ENCODE data around the gene TBCK.

TBCK gene

DNA sequence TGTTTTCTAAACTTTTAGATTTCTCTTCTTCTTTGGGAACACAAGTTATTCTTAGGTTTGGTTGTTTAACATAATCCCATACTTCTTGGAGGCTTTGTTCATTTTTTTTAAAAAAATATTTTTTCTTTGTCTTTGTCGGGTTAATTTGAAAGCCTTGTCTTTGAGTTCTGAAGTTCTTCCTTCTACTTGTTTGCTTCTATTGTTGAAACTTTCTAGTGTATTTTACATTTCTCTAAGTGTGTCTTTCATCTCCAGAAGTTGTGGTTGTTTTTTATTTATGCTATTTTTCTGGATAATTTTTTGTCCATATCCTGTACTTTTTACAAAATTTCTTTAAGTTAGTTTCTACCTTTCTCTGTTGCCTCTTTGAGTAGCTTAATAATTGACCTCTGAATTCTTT, 304.6 kb downstream of the TBCK start:
- no peak for TF ChIP-seq TCF12 (IDR thresholded peaks at IDR 0.05; ENCODE audit: low read depth)
- no peak for TF ChIP-seq EP300 (IDR thresholded peaks at IDR 0.05; ENCODE audit: borderline replicate concordance)
- no peak for TF ChIP-seq ZBTB7A (IDR thresholded peaks at IDR 0.05; ENCODE audit: low read depth)
- TF ChIP-seq FOXM1 (IDR thresholded peaks at IDR 0.05; ENCODE audit: borderline replicate concordance, low read depth): no peak
- no peak for TF ChIP-seq TEAD4 (IDR thresholded peaks at IDR 0.05)
- TF ChIP-seq, protein P1, sequence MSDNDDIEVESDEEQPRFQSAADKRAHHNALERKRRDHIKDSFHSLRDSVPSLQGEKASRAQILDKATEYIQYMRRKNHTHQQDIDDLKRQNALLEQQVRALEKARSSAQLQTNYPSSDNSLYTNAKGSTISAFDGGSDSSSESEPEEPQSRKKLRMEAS (IDR thresholded peaks at IDR 0.05): no peak
- TF ChIP-seq CREB1 (IDR thresholded peaks at IDR 0.05; ENCODE audit: low read depth): no peak
- no peak for TF ChIP-seq TAF1 (IDR thresholded peaks at IDR 0.05; ENCODE audit: low read depth)
- TF ChIP-seq YY1 (IDR thresholded peaks at IDR 0.05; ENCODE audit: low read depth): no peak
- no peak for TF ChIP-seq NFIC (IDR thresholded peaks at IDR 0.05)
- TF ChIP-seq RAD21 (IDR thresholded peaks at IDR 0.05; ENCODE audit: low read depth): no peak
- TF ChIP-seq, protein P2, sequence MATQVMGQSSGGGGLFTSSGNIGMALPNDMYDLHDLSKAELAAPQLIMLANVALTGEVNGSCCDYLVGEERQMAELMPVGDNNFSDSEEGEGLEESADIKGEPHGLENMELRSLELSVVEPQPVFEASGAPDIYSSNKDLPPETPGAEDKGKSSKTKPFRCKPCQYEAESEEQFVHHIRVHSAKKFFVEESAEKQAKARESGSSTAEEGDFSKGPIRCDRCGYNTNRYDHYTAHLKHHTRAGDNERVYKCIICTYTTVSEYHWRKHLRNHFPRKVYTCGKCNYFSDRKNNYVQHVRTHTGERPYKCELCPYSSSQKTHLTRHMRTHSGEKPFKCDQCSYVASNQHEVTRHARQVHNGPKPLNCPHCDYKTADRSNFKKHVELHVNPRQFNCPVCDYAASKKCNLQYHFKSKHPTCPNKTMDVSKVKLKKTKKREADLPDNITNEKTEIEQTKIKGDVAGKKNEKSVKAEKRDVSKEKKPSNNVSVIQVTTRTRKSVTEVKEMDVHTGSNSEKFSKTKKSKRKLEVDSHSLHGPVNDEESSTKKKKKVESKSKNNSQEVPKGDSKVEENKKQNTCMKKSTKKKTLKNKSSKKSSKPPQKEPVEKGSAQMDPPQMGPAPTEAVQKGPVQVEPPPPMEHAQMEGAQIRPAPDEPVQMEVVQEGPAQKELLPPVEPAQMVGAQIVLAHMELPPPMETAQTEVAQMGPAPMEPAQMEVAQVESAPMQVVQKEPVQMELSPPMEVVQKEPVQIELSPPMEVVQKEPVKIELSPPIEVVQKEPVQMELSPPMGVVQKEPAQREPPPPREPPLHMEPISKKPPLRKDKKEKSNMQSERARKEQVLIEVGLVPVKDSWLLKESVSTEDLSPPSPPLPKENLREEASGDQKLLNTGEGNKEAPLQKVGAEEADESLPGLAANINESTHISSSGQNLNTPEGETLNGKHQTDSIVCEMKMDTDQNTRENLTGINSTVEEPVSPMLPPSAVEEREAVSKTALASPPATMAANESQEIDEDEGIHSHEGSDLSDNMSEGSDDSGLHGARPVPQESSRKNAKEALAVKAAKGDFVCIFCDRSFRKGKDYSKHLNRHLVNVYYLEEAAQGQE (IDR thresholded peaks at IDR 0.05; ENCODE audit: low read depth): no peak
- TF ChIP-seq, protein P3, sequence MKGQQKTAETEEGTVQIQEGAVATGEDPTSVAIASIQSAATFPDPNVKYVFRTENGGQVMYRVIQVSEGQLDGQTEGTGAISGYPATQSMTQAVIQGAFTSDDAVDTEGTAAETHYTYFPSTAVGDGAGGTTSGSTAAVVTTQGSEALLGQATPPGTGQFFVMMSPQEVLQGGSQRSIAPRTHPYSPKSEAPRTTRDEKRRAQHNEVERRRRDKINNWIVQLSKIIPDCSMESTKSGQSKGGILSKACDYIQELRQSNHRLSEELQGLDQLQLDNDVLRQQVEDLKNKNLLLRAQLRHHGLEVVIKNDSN (IDR thresholded peaks at IDR 0.05): no peak
- TF ChIP-seq CEBPB (IDR thresholded peaks at IDR 0.05): no peak
- TF ChIP-seq EGR1 (IDR thresholded peaks at IDR 0.05): no peak

DNA sequence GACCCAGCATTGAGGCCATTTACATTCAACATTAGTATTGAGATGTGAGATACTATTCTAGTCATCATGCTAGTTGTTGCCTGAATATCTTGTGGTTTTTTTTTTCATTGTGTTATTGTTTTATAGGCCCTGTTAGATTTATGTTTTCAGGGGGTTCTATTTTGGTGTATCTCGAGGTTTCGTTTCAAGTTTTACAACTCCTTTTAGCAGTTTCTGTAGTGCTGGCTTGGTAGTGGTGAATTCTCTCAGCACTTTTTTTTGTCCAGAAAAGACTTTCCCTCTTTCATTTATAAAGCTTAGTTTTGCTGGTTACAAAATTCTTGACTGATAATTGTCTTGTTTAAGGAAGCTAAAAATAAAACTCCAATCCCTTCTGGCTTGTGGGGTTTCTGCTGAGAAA, 305.2 kb downstream of the TBCK start:
- TF ChIP-seq TCF12 (IDR thresholded peaks at IDR 0.05; ENCODE audit: low read depth): no peak
- TF ChIP-seq FOXM1 (IDR thresholded peaks at IDR 0.05; ENCODE audit: borderline replicate concordance, low read depth): no peak
- TF ChIP-seq NFIC (IDR thresholded peaks at IDR 0.05): no peak
- TF ChIP-seq EGR1 (IDR thresholded peaks at IDR 0.05): no peak
- no peak for TF ChIP-seq RAD21 (IDR thresholded peaks at IDR 0.05; ENCODE audit: low read depth)
- no peak for TF ChIP-seq CEBPB (IDR thresholded peaks at IDR 0.05)
- TF ChIP-seq ZBTB7A (IDR thresholded peaks at IDR 0.05; ENCODE audit: low read depth): no peak
- TF ChIP-seq, protein P1 (IDR thresholded peaks at IDR 0.05): no peak
- TF ChIP-seq, protein P3 (IDR thresholded peaks at IDR 0.05): no peak
- TF ChIP-seq CREB1 (IDR thresholded peaks at IDR 0.05; ENCODE audit: low read depth): no peak

DNA sequence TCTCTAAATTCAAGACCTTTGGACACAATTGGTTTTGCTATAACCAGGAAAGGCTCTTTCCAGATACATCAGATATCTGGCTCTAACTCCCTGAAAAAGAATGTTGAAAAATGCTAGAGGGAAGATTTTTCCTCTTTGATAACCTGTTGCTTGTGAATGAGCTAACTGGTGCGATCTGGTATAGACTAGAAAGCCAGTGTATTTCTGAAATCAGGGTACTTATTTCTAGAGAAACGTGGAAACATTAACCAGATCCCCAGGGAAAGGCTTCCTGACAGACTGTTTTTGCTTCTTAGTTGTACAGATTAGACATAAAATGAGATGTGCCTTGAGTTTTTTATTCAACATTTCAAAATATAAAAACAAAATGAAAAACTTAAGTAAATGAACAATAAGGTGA, 313.0 kb downstream of the TBCK start:
- TF ChIP-seq, protein P2 (IDR thresholded peaks at IDR 0.05; ENCODE audit: low read depth): no peak
- TF ChIP-seq EP300 (IDR thresholded peaks at IDR 0.05; ENCODE audit: borderline replicate concordance) (no peak), ZBTB7A (IDR thresholded peaks at IDR 0.05; ENCODE audit: low read depth) (no peak), TEAD4 (IDR thresholded peaks at IDR 0.05) (no peak), CREB1 (IDR thresholded peaks at IDR 0.05; ENCODE audit: low read depth) (no peak), TAF1 (IDR thresholded peaks at IDR 0.05; ENCODE audit: low read depth) (no peak), NFIC (IDR thresholded peaks at IDR 0.05) (no peak), RAD21 (IDR thresholded peaks at IDR 0.05; ENCODE audit: low read depth) (no peak), TCF12 (IDR thresholded peaks at IDR 0.05; ENCODE audit: low read depth) (no peak), YY1 (IDR thresholded peaks at IDR 0.05; ENCODE audit: low read depth) (no peak), EGR1 (IDR thresholded peaks at IDR 0.05) (no peak), CEBPB (IDR thresholded peaks at IDR 0.05) (no peak), FOXM1 (IDR thresholded peaks at IDR 0.05; ENCODE audit: borderline replicate concordance, low read depth) (no peak)
- TF ChIP-seq, protein P1 (IDR thresholded peaks at IDR 0.05): no peak
- TF ChIP-seq, protein P3 (IDR thresholded peaks at IDR 0.05): no peak

DNA sequence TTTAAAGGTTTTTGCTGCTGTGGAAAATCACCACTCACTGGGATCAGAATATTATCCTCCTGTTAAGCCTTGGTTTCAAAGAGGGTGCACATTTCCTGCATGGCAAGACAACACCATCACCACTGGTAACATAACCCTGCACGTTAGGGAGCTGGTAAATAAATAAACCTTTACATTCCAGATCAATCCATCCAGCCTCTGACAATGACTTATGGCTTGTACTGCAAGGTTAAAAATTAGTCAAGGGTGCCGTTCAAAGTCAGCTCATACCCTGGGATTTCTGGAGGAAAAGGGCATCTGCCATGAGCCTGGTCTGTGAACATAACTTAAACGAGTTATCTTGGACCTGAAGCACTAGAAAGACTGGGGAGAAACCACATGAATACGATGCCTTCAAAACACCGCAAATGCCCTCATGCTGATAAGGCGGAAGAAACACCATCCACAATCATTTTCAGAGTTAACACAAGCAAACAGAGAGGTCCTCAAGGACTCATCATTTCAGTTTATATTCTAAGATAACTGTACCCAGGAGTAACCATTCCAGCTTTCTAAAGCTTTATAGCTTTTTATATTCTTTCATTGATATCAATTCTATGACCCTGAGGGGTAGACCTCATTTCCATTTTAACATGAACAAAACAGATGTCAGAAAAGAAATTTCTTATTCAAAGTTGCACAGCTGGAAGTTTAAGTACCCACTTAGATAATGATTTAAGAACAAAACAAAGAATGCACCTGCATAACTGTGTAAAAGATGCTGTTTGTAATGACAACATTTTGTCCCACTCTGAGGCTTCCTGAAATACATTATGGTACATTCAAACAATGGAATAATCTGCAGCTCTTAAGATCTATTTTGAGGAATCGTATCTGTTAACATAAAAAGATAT, 317.6 kb downstream of the TBCK start:
- TF ChIP-seq RAD21 (IDR thresholded peaks at IDR 0.05; ENCODE audit: low read depth) (no peak), ZBTB7A (IDR thresholded peaks at IDR 0.05; ENCODE audit: low read depth) (no peak), CREB1 (IDR thresholded peaks at IDR 0.05; ENCODE audit: low read depth) (no peak), TAF1 (IDR thresholded peaks at IDR 0.05; ENCODE audit: low read depth) (no peak), NFIC (IDR thresholded peaks at IDR 0.05) (no peak), TCF12 (IDR thresholded peaks at IDR 0.05; ENCODE audit: low read depth) (no peak)
- TF ChIP-seq, protein P1 (IDR thresholded peaks at IDR 0.05): no peak
- TF ChIP-seq, protein P2 (IDR thresholded peaks at IDR 0.05; ENCODE audit: low read depth): no peak

Data from Ishikawa (cell line).